ENCODE results near the gene HS1BP3.
A peak's percentile ranks its signal among the peaks of the same experiment; 100 is the strongest.

HS1BP3 gene

GRCh38 chr2:20623741-20624155 lies 27.1 kb downstream of the HS1BP3 start:
- H3K4me3 ChIP-seq (ENCODE audit: low read length), result no peak overlapping the region
- no peak for TF ChIP-seq CTCF (IDR thresholded peaks at IDR 0.05; ENCODE audit: insufficient read depth, low read depth, low read length, missing control alignments)
- no peak for DNase-seq (ENCODE audit: low read depth)

GRCh38 chr2:20623241-20623640 lies 27.7 kb downstream of the HS1BP3 start:
- no peak for TF ChIP-seq CTCF (IDR thresholded peaks at IDR 0.05; ENCODE audit: insufficient read depth, low read depth, low read length, missing control alignments)
- DNase-seq (ENCODE audit: low read depth), result no peak
- H3K4me3 ChIP-seq (ENCODE audit: low read length), result no peak overlapping the region

GRCh38 chr2:20622731-20623130 lies 28.2 kb downstream of the HS1BP3 start:
- TF ChIP-seq CTCF (IDR thresholded peaks at IDR 0.05; ENCODE audit: insufficient read depth, low read depth, low read length, missing control alignments), result no peak
- DNase-seq (ENCODE audit: low read depth), result no peak
- H3K4me3 ChIP-seq (ENCODE audit: low read length), result no peak overlapping the region

- H3K4me3 ChIP-seq (ENCODE audit: low read length), result no peak overlapping the region
- no peak for DNase-seq (ENCODE audit: low read depth)
- no peak for TF ChIP-seq CTCF (IDR thresholded peaks at IDR 0.05; ENCODE audit: insufficient read depth, low read depth, low read length, missing control alignments)
Observed at GRCh38 chr2:20622296-20622686, 28.6 kb downstream of the HS1BP3 start.

- no peak for TF ChIP-seq CTCF (IDR thresholded peaks at IDR 0.05; ENCODE audit: insufficient read depth, low read depth, low read length, missing control alignments)
Observed at GRCh38 chr2:20621366-20622295, 29.3 kb downstream of the HS1BP3 start.

GRCh38 chr2:20620696-20621365 lies 30.1 kb downstream of the HS1BP3 start:
- DNase-seq (ENCODE audit: low read depth), result peak; percentile 58
- no peak for TF ChIP-seq CTCF (IDR thresholded peaks at IDR 0.05; ENCODE audit: insufficient read depth, low read depth, low read length, missing control alignments)
- H3K4me3 ChIP-seq (ENCODE audit: low read length), result no peak overlapping the region

More at GRCh38 chr2:20621366-20622295, 29.3 kb downstream of the HS1BP3 start:
- no peak overlapping the region for H3K4me3 ChIP-seq (ENCODE audit: low read length)
- DNase-seq (ENCODE audit: low read depth), result no peak

Measured in epithelial cell of esophagus (primary cell).